Measurements from ENCODE around the gene MAN1A1. TPM values are rescaled to one million over a fixed set of nuclear protein-coding genes. Genes with fewer than 3 reads are reported as not detected.
"Not testable (repeated sequence)": the region's sequence is repeated elsewhere in the genome, so short reads cannot be mapped to it uniquely, and the experiment has no call there.

The MAN1A1 gene
- polyA plus RNA-seq, 3 donors: 74.2 to 85.6 (median 82.0) TPM

- no peak for DNase-seq
Measured at GRCh38 chr6:119173249-119174084, 176.1 kb downstream of the MAN1A1 start.

DNA sequence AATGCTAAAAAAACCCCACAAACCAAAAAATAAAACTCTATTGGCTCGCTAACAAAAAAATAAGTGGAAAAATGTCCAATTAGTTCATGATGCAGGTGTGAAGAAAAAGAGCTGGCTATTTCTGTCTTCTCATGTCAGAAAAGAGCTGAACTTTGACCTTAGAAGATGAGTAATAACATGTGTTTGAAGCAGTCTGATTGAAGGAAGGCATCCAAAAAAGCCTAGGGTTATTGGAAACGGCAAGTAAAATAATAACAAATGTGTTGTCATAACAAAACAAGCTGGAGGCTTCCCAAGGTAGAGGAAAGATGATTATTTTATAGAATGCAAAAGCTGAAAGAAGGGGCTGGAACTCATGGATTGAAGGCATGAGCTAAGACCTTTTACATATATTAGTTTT is 176.7 kb downstream of the MAN1A1 start:
- DNase-seq: no peak

GRCh38 chr6:119171864-119172588 is 177.5 kb downstream of the MAN1A1 start:
- no peak for DNase-seq

GRCh38 chr6:119171088-119171841 is 178.3 kb downstream of the MAN1A1 start:
- no peak for DNase-seq

DNA sequence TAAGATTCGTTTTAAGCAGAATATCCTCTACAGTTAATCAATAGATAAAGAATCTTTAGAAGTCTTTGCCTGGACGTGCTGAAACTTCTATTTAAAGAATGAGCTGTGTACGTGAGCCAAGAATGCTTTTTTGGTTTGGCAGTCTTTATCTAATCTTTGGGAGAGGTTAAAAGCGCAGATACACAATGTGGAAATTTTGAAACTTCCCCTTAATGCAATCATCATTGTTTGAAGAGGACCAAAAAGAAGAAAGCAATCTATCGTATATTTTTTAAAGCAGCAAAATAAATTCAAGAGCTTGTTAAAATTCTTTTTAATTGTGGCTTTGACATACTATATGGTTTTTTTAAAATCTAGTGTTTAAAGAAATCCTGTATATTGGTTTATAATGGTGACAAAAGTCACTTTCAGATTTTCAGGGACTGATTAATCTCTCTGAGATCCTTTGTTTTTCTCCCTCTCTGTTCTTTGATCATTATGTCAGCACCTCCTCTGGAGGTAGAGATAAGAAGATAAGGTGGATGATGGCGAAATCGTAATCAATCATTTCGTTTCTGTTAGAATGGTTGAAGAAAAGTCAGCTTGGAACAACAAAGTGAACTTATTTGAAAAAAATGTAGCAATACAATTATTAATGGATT is 179.0 kb downstream of the MAN1A1 start:
- DNase-seq: no peak

GRCh38 chr6:119170103-119170446 is 179.5 kb downstream of the MAN1A1 start:
- no peak for DNase-seq

GRCh38 chr6:119169355-119169754 is 180.2 kb downstream of the MAN1A1 start:
- not testable (repeated sequence) for DNase-seq

DNA sequence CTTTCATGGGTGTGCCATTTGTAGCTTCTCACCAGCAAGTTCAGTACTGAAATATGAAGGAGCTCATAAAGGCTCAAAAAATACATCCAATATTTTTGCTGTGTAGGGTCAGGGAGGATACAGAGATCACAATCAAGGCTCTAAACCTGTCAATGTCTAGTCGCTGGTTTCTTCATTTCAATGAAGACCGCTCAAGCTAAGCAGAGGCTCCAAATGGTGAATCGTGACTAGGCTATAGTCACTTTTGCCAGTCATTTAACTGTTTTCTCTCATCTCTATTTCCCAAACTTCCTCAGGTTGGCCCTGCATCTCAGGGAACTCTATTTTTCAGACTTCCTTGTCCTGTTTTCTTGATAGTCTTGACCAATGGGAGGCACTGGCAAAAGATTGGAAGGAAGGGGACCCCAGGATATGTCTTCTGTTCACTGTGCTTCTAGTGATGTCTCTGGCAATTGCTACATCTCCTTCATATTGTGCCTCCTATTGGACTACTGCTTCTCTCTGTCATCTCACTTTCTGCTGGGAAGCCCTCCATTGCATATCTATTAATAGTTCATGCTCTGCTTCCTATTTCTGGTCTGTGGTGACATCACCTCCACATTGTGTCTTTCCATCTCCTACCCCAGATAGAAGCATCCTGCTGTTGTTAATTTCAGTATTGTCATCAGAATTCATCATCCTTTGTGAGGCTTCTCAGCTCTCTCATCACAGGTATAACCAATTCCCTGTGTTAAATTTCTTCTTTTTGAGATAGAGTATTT is 183.4 kb downstream of the MAN1A1 start:
- no peak for DNase-seq

DNA sequence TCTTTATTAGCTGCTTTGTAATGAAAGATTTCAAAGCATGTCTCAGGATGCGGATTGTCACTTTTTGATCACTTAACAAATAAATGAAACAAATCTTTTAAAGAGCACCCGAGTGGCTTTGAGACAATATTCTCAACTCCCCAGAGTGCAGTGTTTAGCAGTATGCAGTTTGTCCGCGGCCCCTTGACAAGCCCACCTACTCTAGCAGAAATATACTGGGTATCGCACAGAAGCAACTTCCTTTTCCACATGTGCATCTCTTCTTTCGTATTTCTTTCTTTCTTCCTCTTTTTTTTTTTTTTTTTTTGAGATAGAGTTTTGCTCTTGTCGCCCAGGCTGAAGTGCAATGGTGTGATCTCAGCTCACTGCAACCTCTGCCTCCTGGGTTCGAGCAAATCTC is 186.6 kb downstream of the MAN1A1 start:
- DNase-seq: no peak

GRCh38 chr6:119162134-119162775 is 187.3 kb downstream of the MAN1A1 start:
- no peak for DNase-seq

DNA sequence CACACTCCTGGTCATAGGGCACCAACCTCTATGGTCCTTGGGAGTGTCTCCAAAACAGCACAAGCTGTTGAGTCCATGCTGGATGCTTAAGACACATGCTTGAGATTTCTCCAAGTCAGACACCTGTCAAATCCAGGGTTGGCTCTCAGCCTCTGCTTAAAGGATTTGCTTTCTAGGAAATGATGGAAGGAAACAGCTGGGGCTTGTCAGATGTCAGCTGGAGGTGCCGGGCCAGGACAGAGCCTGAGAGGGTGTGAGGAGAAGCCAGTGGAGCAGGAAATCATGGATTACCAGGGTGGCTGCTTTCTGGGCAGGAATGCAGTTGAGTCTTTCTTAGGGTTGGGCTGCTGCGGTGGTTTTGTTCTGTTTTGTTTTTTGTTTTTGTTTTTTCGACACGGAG is 188.1 kb downstream of the MAN1A1 start:
- no peak for DNase-seq

GRCh38 chr6:119160911-119161310 is 188.7 kb downstream of the MAN1A1 start:
- DNase-seq: no peak

DNA sequence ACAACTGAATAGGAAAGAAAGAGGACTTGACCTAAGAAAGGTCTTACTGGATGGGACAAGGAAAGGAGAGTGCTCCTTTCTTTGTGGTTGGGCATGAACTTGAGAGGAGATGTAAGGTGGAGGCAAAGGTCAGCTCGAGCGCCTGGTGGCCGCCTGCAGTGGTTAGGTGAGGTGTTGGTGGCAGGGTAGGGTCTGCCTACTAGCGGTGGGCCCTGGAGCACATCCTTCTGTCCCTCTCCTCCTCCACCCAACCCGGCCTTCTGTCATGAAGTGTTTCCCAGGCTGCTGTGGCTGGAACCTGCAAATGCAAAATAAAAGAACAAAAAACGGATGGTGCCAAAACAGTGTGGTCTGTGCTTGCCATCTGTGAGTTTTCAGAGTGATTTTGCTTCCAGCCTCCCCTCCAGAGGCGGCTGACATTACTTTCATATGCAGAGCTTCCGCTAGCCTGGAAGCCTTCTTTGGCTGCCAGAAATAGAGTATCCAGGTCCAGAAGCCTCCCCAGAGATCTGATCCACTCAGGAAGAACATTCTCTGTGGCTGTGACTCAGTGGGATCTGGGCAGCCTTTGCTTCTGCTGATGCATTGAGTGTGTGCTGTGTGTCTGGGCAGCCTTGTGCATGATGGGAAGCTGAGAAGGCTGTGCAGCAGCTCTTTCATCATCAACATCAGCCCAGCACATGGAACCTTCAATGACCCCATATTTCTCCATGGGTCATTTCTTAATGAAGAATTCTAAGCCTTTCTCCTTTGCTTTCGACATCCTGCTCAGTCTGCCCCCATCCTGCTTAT is 191.3 kb downstream of the MAN1A1 start:
- no peak for DNase-seq

GRCh38 chr6:119157506-119157815 is 192.1 kb downstream of the MAN1A1 start:
- DNase-seq: no peak

GRCh38 chr6:119156757-119157505 is 192.6 kb downstream of the MAN1A1 start:
- no peak for DNase-seq

DNA sequence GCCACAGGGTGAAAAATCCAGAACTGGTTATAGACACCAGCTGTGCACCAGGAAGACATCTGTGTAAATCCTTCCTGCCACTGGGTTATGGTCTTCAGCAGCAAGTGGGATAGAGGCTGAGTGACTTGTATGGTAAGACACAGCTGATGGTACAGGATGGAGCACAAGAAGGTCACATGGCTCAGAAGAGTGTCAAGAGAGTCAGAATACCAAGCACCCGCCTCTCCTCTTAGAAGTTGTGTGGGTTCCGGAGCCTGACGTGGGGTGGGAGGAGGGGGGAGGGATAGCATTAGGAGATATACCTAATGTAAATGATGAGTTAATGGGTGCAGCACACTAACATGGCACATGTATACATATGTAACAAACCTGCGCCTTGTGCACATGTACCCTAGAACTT is 193.5 kb downstream of the MAN1A1 start:
- DNase-seq: not testable (repeated sequence)

- no peak for DNase-seq
Measured at GRCh38 chr6:119152187-119152586, 197.4 kb downstream of the MAN1A1 start.

DNA sequence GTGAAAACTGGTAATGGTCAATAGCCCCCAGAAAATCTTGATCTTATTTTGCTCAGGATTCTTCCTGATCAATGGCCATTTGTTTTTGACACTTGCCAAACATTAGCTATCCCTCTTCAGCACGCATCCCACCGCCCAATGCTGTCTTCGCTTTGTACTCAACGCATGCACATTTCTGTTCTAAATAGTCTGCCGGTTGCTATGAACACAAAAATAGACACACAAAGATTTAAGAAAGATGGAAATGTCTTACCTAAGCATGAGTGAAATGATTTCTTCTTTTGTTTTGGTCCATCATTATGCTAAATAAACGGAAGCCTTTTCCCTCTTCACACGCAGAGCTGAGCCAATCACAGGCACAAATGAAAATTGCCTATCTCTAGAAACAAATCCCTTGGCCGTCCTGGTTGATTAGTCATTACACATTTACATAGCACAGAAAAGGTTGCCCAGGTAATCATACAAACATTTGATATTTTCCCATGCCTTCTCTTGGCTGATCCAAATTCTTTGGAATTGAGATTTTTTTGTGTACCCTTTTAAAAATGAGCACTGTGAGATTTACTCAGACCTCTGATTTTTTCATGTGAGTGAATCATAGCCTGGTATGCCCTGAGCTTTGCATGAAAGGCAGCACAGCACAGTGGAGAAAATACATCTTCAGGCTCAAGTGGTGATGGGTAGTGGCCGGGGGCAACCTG is 200.6 kb downstream of the MAN1A1 start:
- no peak for DNase-seq

Measured in renal pelvis (tissue), 4 donors.